Stimulated activated naive CD4-positive, alpha-beta T cell (primary cell): ENCODE data around the gene CHPF.
A peak's percentile ranks its signal among the peaks of the same experiment; 100 is the strongest.

ENCODE experiments used
- DNase-seq, 6 experiments: peaks; one replicate each; lab custom pipeline; 2025; lab: John Stamatoyannopoulos, UW

CHPF gene

DNA sequence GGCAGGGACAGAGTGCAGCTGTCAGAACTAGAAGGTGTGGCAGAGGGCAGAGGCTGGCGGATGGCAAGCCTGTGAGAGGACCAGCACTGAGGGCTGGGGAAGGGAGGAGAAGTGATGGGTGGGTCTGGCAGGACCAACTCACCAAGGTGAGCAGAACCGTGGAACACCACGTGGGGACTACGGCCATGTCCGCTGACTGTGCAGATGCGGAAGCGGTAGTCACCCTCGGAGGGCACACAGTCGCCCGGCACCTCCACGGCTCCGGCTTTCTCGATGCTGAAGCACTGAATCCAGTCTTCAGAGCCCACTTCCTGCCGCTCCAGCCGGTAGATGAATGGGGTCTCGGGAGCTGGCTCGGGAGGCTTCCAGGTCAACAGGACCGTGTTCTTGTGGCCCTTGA lies 23.5 kb upstream of the CHPF start:
- DNase-seq, result no peak

DNA sequence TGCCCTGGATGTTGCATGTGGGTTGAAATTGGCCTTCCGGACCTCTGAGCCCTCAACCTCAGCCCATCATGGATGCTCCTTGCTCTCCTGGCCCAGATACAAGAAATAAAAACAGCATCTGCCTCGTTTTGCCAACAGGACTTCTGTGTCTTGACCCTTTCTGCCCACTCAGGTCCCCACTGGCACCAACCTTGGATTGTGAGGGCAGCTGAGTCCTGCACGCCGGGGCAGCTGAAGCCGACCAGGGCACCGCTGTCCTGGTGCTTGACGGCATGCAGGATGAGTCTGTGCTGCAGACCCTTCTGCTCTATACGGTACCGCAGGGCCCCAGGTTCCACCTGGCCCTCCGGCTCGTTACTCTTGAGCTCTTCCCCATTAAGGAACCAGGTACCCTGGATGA lies 23.0 kb upstream of the CHPF start:
- no peak for DNase-seq

DNA sequence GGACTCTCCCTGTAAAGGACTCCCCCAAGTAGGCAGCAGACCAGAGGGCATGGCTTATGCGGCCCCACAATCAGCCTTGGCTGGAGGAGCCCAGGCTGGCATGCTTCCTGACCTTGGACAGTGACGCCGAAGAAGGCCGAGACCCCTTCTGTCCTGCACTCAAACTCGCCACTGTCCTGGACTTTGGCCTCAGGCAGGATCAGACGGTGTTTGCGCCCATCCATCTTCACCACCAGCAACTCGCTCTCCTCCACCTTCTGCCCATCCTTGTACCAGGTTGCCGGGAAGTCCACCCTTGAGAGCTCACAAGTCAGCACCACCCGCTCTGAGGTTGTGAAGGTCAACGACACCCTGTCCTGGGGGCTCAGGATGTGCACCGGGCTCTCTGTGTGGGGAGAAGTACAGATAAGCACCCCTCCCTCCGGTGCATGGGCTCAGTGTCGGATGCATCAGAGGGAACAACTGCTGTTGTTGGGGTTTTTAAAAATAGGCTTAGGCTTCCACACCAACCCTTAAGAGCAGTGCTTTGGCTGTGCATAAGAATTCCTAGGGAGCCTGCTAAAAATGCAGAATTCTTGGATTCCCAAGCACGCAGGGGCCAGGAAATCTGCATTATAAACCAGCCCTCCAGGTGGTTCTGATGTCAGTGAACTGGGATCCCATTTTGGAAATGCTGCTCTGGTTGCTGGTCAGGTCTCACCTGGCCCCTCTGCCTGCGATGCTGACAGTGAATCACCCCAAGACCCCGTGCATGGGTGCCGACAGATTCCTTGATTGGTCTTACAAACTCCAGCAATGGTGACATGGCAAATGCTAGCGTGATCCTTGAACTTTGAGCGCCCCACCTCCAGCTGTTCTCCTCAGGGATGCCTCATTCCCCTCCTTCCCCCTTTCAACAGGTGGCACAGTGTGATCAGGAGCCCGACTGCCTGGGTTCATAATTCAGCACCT lies 21.8 kb upstream of the CHPF start:
- DNase-seq, result no peak

DNA sequence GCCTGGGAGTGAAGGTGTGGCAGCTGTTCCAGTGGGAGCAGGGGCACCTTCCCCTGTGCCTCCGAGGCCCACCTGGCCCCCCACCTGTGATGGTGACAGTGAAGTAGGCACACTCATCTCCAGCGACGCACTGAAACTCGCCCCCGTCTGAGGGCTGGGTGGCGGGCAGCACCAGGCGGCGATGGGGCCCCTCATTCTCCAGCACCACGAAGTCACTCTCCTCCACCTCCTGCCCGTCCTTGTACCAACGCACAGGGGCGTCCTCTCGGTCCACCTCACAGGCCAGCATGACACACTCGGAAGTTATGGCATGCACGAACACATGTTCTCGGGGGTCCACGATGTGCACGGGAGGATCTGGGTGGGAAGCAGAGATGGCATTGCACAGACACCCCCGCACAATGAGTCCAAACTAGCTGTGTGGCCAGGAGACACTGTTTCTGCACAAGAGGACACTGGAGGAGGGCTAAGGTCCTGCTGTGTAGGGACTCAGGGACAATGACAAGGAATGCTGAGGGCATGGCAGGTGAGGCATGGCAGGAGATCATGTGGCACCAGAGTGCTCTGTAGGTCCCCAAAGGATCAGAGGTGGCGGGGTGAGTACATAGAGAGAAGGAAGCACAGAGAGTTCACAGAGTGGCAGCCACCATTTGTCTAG lies 19.8 kb upstream of the CHPF start:
- DNase-seq, result no peak

DNA sequence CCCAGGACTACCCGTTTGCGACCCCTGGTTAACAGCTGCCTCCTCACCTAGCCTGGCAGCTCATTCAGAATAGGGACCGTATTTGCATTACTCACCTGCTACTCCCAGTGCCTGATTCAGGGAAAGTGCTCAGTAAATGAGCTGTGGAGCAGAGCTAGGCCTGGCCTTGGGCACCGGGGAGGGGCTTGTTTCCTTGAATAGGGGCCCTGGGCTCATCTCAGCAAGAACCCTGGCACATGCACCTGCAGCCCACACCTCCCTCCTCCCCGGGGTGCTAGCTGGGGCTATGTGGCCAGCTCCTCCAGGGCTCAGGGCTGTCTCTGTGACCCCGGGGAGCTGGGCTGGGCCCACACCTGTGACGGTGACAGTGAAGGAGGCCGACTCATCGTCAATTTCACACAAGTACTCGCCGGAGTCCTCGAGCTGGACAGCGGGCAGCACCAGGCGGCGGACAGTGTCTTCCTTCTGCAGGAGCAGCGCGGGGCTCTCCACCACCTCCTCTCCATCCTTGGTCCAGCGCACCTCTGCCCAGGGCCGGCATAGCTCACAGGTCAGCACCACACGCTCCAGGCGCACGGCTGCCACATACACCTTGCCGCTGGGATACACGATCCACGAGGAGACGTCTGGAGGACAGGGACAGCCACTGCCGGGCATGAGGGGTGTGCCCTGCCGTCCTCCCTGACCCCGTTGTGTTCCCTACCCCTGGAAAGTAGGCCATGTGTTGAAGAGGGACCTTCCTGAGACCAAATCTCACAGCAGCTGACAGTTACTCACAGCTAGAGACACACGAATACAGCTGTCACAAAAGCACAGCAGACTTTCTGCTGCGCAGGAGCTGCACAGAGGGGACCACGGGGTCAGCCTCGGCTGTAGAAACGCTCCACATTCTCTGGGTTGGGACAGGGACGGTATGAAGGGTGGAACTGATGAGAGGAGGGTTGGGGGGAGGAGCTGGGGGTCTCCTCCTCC lies 18.7 kb upstream of the CHPF start:
- no peak for DNase-seq

DNA sequence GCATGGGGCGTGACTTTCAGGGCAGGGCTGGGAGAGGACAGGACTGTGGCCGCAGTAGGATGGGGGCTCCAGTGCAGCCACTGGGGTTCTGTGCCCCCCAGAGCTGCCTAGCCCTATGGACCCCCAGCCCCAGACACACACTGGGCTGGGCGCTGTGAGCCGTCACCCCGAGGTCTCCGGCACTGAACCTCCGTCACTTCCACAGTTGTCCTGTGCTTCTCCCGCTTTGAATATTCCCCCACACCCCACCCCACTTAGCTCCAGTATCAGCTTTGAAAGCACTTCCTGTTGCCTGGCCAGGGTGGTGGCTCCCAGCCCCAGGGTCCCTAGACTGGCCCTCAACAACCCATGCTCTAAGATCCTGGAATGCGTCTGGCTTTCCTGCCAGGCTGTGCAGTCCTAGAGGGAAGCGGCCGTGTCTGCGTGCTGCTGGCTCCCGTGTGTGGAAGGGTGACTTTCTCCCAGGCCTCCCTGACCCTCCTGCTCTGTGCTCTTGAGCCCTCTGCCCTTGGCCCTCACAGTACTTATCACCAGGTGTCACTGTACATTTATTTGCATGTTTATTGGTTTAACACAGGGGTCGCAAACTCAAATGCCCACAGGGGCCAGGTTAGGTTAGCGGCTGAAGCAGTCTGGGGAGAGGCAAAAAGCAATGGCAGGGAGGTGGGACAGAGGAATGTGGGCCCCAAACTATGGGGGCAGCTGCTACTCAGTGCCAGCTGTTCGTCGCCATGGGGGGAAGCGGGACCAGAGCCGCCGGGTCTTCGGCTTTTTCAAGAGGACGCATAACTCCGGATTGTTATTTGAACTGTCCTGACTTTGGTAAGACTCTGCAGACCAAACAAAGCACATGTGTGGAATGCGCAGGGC lies 17.8 kb upstream of the CHPF start:
- no peak for DNase-seq

DNA sequence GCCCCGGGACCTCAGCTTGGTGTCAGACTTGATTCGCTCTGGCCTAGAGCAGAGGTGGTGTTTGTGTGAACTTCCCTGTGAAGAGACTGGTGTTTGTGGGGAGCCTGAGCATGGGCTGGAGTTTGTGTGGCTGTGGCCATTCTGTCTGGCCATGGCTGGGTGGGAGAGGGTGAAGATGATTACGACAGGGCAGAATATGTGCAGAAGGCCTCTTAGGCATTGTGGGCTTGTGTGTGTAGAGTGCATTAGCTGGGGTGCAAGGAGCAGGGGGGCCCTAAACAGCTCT lies 17.2 kb upstream of the CHPF start:
- DNase-seq, result no peak

DNA sequence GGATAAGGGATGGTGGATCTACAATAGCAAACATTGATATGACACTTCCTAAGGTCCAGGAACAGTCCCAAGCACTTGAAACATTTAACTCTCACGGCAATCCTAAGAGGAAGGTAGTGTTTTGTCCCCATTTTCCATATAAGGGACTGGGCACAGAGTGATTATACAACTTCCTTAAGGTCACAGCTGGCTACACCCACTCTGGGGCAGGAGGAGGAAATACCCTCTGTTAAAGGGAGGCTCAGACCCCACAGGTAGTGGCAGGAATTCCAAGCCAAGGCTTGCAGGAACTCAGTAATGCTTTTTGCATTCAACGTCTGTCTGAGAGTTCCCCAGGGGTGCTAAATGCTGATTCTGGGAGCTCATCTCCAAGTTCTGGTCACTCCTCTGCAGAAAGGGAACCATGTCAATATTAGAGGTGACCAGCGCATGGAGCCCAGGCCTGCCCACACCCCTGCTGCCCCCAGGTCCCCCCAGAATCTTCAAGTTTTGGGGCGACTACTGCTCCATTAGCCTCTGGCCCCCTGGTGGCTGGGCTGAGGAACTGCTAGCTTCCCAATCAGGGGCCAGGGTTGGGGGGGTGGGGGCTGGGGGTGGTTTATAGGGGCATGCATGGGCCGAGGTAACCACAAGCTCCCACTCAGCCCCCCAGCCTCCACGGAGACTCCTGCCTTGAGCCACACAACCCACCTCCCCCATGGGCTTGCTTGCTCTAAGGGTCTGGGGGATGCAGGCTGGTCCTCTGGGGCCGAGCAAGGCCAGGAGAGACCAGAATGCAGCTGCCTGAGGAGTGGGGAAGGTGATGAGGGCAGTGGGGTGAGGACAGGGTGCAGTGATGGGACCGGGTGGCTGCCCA lies 16.7 kb upstream of the CHPF start:
- peak in 4 of 6 experiments; percentile 10 to 29 (median 14) for DNase-seq

DNA sequence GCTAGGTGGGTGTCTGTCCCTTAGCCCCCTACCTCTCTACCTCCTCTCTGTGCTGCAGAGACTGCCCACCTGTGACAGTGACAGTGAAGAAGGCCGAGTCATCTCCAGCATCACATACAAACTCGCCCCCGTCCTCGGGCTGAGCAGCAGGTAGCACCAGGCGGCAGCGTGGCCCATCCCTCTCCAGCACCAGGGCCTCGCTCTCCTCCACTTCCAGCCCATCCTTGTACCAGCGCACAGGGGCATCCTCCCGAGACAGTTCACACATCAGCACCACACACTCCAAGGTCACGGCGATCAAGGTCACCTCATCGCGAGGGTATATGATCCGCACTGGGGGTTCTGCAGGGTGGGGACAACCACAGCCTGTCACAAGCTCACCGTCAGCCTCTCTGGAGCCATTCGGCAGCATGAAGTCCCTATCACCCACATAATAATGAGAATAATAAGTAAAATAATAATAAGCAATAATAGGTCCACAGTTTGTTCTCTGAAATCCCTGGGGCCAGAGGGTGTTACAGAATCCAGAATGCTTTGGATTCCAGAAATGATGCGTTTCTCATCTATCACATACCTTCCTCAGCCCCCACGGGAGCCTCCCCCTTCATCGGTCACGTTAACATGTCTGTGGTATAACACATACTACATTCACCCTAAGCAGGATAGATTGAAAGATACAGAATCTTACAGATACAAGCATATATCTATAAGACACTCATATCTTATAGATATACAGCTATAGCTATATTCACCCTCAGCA lies 15.7 kb upstream of the CHPF start:
- DNase-seq, result no peak

DNA sequence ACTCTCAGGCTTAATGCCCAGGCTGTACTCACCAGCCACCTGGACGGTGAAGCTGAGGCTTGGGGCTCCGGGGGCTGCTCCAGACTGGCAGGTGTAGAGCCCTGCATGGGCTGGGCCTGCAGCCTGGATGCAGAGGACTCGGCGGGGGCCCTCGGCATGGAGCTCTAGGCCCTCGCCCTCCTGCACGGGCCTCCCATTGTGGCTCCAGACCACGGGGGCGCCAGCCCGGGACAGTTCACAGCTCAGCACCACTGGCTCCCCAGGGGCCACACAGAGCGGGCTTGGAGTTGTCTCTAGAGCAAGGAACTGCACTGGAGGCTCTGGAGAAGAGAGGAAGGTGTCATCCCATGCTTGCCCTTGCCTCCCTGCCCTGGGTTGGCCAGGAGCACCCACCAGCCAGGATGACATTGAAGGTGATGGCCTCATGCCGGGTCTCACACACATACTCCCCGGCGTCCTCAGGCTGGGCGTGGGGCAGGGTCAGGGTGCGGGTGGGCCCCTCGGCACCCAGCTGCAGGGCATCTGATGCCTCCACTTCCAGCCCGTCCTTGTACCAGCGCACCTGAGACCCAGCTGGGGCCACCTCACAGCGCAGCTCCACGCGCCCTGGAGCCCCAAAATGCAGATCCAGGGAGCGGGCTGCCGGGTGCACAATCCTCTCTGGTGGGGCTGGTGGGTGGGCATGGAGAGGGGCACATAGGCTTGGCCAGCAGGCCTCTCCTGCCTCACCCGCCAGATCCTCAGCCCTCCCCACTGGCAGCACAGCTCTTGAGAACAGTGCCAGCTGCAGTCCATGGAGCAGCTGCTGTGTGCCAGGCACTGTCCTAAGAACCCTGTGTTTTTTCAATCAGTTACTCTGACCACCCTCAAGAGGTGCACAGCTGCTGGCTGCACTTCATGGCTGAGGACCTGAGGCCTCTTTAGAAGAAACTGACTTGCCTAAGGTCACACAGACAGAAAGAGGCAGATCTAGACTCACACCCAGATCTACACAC lies 14.5 kb upstream of the CHPF start:
- no peak for DNase-seq

DNA sequence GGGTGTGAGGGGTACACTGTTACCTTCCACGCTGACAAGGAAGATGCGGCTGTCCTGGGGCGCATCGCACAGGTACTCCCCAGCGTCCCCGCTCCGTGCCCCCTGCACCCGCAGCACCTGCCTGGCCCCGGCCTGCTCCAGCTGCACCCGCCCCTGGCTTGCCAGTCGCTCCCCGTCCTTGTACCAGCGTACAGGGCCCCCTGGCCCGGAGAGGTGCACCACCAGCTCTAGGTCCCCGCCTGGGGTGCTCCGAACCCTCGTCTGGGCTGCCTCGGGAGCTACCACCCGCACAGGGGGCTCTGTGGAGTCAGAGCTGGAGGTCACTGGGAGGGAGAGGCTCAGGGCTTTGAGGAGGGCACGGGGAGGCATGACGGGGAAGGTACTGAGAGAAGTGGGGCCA lies 13.7 kb upstream of the CHPF start:
- DNase-seq, result no peak

DNA sequence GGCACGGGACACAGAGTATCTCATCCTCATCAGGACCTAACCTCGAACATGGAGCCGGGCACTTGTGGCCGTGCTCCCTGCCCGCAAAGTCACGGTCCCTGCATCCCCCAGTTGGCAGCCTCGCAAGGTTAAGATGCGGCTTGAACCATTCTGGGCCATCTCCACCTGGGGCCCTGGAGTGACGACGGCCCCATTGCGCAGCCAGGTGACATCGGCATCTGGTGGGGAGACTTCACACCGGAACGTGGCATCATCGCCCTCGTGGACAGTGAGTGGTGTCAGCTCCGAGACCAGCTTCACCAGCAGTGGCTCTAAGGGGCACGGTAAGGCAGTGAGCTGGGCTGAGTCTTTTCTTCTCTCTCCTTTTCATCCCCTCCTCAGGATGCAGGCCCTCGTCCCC lies 12.8 kb upstream of the CHPF start:
- no peak for DNase-seq

DNA sequence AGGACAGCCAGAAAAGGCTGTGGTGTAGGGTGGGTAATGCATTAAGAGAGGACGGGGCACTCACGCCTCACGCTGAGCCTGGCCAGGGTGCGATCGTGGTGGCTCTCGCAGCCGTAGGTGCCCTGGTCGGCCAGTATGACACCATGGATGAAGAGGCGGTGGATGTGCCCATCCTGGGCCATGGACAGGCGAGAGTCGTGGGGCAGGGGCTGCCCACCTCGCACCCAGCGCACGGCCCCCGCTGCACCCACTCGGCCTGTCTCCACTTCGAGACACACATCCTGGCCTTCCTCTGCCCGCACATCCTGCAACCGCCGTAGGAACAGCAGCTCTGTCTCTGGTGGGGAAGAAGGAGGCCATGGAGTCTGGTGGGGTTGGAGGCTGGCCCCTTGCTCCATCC lies 12.3 kb upstream of the CHPF start:
- DNase-seq, result no peak

DNA sequence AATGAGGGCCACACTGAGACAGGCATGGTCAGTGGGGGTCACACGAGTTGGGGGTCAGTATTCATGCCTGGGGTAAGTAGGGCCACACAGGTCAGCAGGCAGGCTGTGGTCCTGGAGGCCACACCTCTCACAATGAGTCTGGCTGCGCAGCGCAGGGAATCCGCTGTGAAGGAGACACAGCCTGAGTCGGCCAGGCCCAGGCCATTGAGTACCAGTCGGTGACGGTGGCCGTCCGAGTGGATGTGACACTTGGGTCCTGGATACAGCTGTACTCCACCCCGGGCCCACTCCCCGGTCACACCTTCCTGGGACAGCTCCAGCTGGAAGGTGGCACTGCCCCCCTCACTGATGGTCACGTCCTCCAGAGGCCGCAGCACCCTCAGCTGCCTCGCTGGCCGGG lies 10.7 kb upstream of the CHPF start:
- DNase-seq, result no peak

DNA sequence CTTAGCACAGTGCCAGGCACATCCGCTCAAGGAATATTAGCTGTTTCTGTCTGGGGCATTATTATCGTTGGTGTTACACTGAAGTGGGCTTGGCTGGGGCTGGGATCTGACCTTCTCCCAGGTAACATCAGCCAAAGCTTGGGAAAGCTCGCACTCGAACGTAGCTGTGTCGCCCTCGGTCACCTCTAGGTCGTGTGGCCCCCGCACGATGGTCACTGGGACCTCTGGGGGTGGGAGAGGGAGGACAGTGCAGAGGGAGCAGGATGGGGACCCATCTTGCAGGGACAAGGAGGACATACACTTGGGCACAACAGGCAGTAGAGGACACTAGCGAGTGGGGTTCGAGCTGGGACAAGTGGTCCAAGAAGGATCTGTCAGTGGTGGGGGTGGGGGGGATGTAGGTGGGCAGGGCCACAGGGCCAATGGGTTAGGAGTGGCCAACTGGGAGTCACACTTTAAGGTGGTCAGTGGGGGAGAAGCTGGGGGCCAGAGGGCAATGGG lies 9.9 kb upstream of the CHPF start:
- DNase-seq, result no peak

DNA sequence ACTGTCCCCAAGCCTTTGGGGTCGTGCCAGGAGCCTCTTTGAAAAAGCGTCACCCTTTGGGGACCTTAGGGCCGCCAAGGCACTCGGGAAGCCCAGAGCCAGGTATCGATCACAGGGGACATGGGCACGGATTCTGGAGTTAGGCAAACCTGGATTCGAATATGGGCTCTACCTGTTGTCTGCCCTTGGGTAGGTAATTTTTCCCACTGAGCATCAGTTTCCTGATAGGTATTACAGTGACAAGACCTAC lies 9.5 kb upstream of the CHPF start:
- DNase-seq, result peak in 1 of 6 experiments; percentile 25

DNA sequence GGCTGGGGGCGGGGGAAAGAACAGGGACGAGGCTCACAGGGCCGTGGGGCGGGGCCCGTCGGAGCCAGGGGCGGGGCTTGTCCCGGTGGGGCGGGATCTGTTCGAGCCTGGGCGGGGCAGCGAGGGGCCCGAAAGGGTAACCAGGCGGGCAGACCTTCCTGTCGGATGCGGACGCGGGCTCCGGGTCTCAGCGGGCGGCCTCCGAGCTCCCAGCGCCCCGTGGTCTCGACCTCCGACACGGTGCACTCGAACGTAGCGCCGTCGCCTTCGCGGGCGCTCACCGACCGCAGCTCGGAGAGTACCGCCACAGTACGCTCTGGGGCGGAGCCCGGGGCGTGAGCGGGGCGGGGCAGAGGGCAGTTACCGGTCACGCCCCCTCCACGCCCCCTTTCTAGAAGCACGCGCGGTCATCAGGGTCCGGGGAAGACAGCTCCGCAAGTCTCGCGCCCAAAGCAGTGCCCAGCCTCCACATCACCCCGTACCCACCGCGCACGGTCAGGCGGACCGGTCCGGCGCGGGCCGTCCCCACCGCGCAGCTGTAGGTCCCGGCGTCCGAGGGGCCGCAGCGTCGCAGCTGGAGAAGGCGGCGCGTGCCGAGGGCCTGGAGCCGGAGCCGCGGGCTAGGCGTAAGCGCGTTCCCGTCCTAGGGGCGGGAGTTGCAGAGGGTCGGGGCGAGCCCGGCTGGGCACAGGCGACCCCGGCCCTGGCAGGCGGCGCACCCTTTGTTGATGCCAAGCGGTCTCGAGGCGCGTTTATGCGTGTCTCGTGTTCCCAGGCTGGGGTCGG lies 9.0 kb upstream of the CHPF start:
- DNase-seq, result peak; percentile 60 to 86 (median 76)
